ENCODE measurements around the gene FOXP1. TPM values are rescaled to one million over a fixed set of nuclear protein-coding genes. Genes with fewer than 3 reads are reported as not detected.

The FOXP1 gene
- total RNA-seq, 1 donor from 2014 or later, result 27.3 TPM

DNA sequence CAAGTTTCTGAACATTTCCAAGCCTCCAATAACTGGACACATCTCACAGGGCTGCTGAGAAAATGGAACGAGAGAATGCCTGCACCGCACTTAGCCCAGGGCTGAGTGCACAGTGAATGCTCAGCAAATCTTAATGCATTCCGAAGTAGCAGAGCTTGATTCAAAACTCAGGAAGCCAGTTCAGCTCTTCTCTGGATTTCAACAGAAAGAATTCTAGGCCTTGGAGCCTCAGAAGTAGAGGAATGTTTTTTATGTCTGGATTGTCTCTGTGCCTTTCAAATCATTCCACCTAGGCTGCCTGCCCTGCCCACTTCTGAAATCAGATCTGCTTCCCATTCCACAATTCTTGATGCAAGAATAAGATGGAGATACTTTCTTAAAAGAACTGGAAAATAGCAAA is 9.6 kb upstream of the FOXP1 start:
- no peak overlapping the region for H3K9ac ChIP-seq
- H3K79me2 ChIP-seq (ENCODE audit: low read depth), result no peaks in the 10 kb centered on the region
- no peaks in the 10 kb centered on the region for H3F3A ChIP-seq (ENCODE audit: low read depth)
- H3K4me3 ChIP-seq, result no peak overlapping the region
- no peaks in the 10 kb centered on the region for H4K20me1 ChIP-seq (ENCODE audit: low read depth)
- peaks cover 10% of the 10 kb centered on the region for H3K9me3 Mint-ChIP-seq
- no peak overlapping the region for H3K27ac Mint-ChIP-seq
- no peak overlapping the region for H2AFZ ChIP-seq (replicated peaks)
- H3K4me2 ChIP-seq, result no peak overlapping the region
- no peaks in the 10 kb centered on the region for H3K9me3 ChIP-seq (ENCODE audit: low read depth)
- H3K4me1 Mint-ChIP-seq, result no peaks in the 10 kb centered on the region
- H3K4me1 ChIP-seq, result no peaks in the 10 kb centered on the region
- no peak overlapping the region for H3K27ac ChIP-seq
- H3K4me3 Mint-ChIP-seq, result no peak overlapping the region
- TF ChIP-seq CTCF (IDR thresholded peaks at IDR 0.05) (no peak), EZH2 (IDR thresholded peaks at IDR 0.05) (no peak), EZH2phosphoT487 (IDR thresholded peaks at IDR 0.05) (no peak)
- no peak for DNase-seq (ENCODE audit: low spot score)
- H3K27me3 ChIP-seq, result no peaks in the 10 kb centered on the region
- H3K36me3 ChIP-seq, result no peaks in the 10 kb centered on the region
- H3K27me3 Mint-ChIP-seq (ENCODE audit: insufficient read depth, low read depth), result peaks cover 4% of the 10 kb centered on the region
- H3K36me3 Mint-ChIP-seq, result peaks cover 2% of the 10 kb centered on the region

- Histone ChIP-seq H3K9me3 (ENCODE audit: low read depth) (no peaks in the 10 kb centered on the region), H3F3A (ENCODE audit: low read depth) (no peaks in the 10 kb centered on the region), H4K20me1 (ENCODE audit: low read depth) (no peaks in the 10 kb centered on the region), H3K9ac (no peak overlapping the region), H3K4me1 (no peaks in the 10 kb centered on the region), H3K79me2 (ENCODE audit: low read depth) (no peaks in the 10 kb centered on the region), H3K36me3 (no peaks in the 10 kb centered on the region), H3K4me3 (no peak overlapping the region), H3K4me2 (no peak overlapping the region), H3K27ac (no peak overlapping the region), H2AFZ (replicated peaks) (no peak overlapping the region), H3K27me3 (no peaks in the 10 kb centered on the region)
- Mint-ChIP-seq H3K36me3 (peaks cover 2% of the 10 kb centered on the region), H3K27me3 (ENCODE audit: insufficient read depth, low read depth) (peaks cover 4% of the 10 kb centered on the region), H3K4me3 (no peak overlapping the region), H3K4me1 (peaks cover 3% of the 10 kb centered on the region), H3K9me3 (peaks cover 10% of the 10 kb centered on the region), H3K27ac (no peak overlapping the region)
- DNase-seq (ENCODE audit: low spot score), result no peak
- TF ChIP-seq CTCF (IDR thresholded peaks at IDR 0.05) (no peak), EZH2phosphoT487 (IDR thresholded peaks at IDR 0.05) (no peak), EZH2 (IDR thresholded peaks at IDR 0.05) (no peak)
Observed at GRCh38 chr3:71591101-71591500, 7.6 kb upstream of the FOXP1 start.

DNA sequence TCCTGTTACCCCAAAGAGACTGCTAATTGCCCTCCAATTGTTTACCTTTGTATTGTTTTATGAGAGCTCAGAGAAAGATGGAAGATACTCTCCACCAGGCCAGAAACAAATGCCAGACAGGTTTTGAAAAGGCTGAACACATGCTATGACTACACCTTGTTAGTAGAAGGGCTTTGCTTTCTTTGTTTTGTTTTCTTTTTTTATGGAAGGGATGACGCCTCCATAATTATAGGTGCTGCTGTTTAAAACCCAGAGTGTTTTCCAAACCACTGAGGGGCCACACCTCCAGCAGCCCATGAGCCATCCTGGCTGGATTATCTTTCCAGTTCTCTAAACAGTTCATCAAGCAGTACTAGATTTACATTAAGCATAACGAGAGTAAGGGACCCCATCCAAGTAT is 5.6 kb upstream of the FOXP1 start:
- no peak overlapping the region for H3K4me3 ChIP-seq
- peaks cover 13% of the 10 kb centered on the region for H3K4me1 ChIP-seq
- no peak overlapping the region for H3K4me3 Mint-ChIP-seq
- H4K20me1 ChIP-seq (ENCODE audit: low read depth), result no peaks in the 10 kb centered on the region
- H3K27ac Mint-ChIP-seq, result no peak overlapping the region
- no peaks in the 10 kb centered on the region for H3K36me3 ChIP-seq
- no peak overlapping the region for H2AFZ ChIP-seq (replicated peaks)
- H3K9ac ChIP-seq, result no peak overlapping the region
- H3K79me2 ChIP-seq (ENCODE audit: low read depth), result no peaks in the 10 kb centered on the region
- H3K9me3 ChIP-seq (ENCODE audit: low read depth), result no peaks in the 10 kb centered on the region
- H3K27ac ChIP-seq, result no peak overlapping the region
- H3K4me2 ChIP-seq, result no peak overlapping the region
- peaks cover 20% of the 10 kb centered on the region for H3K4me1 Mint-ChIP-seq
- DNase-seq (ENCODE audit: low spot score), result no peak
- TF ChIP-seq EZH2phosphoT487 (IDR thresholded peaks at IDR 0.05), result no peak
- no peak for TF ChIP-seq CTCF (IDR thresholded peaks at IDR 0.05)
- TF ChIP-seq EZH2 (IDR thresholded peaks at IDR 0.05), result no peak
- peaks cover 10% of the 10 kb centered on the region for H3K9me3 Mint-ChIP-seq
- H3F3A ChIP-seq (ENCODE audit: low read depth), result peaks cover 17% of the 10 kb centered on the region
- peaks cover 2% of the 10 kb centered on the region for H3K36me3 Mint-ChIP-seq
- H3K27me3 Mint-ChIP-seq (ENCODE audit: insufficient read depth, low read depth), result peaks cover 6% of the 10 kb centered on the region
- no peaks in the 10 kb centered on the region for H3K27me3 ChIP-seq

Measured in neural progenitor cell (in vitro differentiated cells).